Right lobe of liver (tissue), 6 donors: Measurements from ENCODE around the gene RWDD2A. TPM values are rescaled to one million over a fixed set of nuclear protein-coding genes. Genes with fewer than 3 reads are reported as not detected.

Experiments
- ATAC-seq, 4 donors: fragments of 200-7000 bp; cut with Tn5 transposase; one replicate each; pipeline ENCODE4 v1.9.1; 2020; ENCODE audit warnings: mild to moderate bottlenecking in 4 of 4, moderate library complexity in 4 of 4
- DNase-seq, 3 donors: peaks; one replicate each; pipeline ENCODE4 v3.0.0-alpha.2; 2020
- H3K27ac ChIP-seq, 3 donors: fragments of 200-600 bp; one replicate each; pipeline ENCODE4 v1.8.0; 2022
- H3K27me3 ChIP-seq, 2 donors: fragments of 200-600 bp; one replicate each; pipeline ENCODE4 v1.8.0; 2022
- H3K36me3 ChIP-seq, 4 donors: fragments of 200-600 bp; sonication (generic) in 1 of 4; one replicate each; pipeline versions ENCODE4 v1.5.1 to v1.8.0; 2017 to 2022; ENCODE audit warnings: control low read depth in 1 of 4
- H3K4me1 ChIP-seq, 4 donors: fragments of 200-600 bp; sonication (generic) in 1 of 4; one replicate each; pipeline versions ENCODE4 v1.5.1 to v1.8.0; 2017 to 2022; ENCODE audit warnings: control low read depth in 1 of 4
- H3K4me3 ChIP-seq, 3 donors: fragments of 200-600 bp; one replicate each; pipeline ENCODE4 v1.8.0; 2022
- H3K9me3 ChIP-seq, 4 donors: fragments of 200-600 bp; sonication (generic) in 1 of 4; one replicate each; pipeline versions ENCODE4 v1.5.1 to v1.8.0; 2017 to 2022; ENCODE audit warnings: control low read depth in 1 of 4
- POLR2A ChIP-seq: fragments of 450-650 bp; IDR thresholded peaks from one replicate; pipeline ENCODE4 v1.6.1; 2017; ENCODE audit warnings: antibody characterized with exemption, mild to moderate bottlenecking
- WGBS: methylation state at CpG from one replicate; pipeline ENCODE4 v1.1.6; 2018; ENCODE audit warnings: low coverage, low lambda C conversion rate; ENCODE audit not compliant: insufficient coverage; ENCODE audit errors: missing lambda C conversion rate; 5-methylcytosine and 5-hydroxymethylcytosine counted together
- intact Hi-C, 2 donors: fragments of 100-400 bp; cut with DNase I; formaldehyde crosslinking; loops; one replicate each; pipeline versions ENCODE4 v1.11.2 to v1.14.1; 2022
- total RNA-seq, 6 experiments: library from RNA; depleted of rRNA in 2 of 6; stranded (reverse); fragments of >200 nt in 2 of 6; fragmentation: NEBNext Ultra II Directional in 3 of 6; extraction: Animal tissue kit (Norgen Biotek cat#: 25700) in 3 of 6; gene quantifications; one replicate each; pipeline versions ENCODE4 v1.1.0 to v1.2.4, GENCODE V29; 2016 to 2023
- TF ChIP-seq, protein P1 (sequence below), 4 donors: fragments of 200-600 bp in 3 of 4; fragments of 450-650 bp in 1 of 4; IDR thresholded peaks; one replicate each; pipeline versions ENCODE4 v1.5.1 to v1.8.0; 2016 to 2022; ENCODE audit warnings: antibody characterized with exemption in 4 of 4, mild to moderate bottlenecking in 2 of 4
- donor health status: DM: no; HTN: yes; CAD: no.
- donor health status: DM: no; HTN: no; CAD: no.
- donor health status: DM: no; HTN: no; CAD: no.
- donor health status: DM: no; HTN: yes; CAD: no.
- donor health status: DM: no; HTN: yes; CAD: no.

Gene RWDD2A
- total RNA-seq, 6 experiments from 2014 or later: 1.9 to 3.5 (median 2.5) TPM

DNA sequence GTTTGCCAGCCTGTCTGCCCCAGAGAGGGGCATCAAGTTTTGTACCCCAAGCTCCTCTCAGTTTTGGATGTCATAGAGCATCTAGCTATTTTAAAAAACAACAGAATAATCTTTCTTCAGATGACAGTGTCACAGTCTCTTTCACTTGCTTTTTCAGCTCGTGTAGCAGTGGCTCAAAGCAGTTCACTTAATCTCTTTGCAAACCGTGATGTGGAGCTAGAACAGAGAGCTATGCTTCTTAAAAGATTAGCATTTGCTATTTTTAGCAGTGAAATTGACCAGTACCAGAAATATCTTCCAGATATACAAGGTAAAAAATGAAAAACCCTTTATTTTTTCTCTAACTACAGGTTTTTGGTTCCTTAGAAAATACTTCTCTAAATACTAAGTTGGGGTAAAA lies 37.4 kb upstream of the RWDD2A start:
- intact Hi-C loops: no loop called here
- TF ChIP-seq, protein P1, sequence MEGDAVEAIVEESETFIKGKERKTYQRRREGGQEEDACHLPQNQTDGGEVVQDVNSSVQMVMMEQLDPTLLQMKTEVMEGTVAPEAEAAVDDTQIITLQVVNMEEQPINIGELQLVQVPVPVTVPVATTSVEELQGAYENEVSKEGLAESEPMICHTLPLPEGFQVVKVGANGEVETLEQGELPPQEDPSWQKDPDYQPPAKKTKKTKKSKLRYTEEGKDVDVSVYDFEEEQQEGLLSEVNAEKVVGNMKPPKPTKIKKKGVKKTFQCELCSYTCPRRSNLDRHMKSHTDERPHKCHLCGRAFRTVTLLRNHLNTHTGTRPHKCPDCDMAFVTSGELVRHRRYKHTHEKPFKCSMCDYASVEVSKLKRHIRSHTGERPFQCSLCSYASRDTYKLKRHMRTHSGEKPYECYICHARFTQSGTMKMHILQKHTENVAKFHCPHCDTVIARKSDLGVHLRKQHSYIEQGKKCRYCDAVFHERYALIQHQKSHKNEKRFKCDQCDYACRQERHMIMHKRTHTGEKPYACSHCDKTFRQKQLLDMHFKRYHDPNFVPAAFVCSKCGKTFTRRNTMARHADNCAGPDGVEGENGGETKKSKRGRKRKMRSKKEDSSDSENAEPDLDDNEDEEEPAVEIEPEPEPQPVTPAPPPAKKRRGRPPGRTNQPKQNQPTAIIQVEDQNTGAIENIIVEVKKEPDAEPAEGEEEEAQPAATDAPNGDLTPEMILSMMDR (IDR thresholded peaks at IDR 0.05): no peak
- no peak for TF ChIP-seq POLR2A

DNA sequence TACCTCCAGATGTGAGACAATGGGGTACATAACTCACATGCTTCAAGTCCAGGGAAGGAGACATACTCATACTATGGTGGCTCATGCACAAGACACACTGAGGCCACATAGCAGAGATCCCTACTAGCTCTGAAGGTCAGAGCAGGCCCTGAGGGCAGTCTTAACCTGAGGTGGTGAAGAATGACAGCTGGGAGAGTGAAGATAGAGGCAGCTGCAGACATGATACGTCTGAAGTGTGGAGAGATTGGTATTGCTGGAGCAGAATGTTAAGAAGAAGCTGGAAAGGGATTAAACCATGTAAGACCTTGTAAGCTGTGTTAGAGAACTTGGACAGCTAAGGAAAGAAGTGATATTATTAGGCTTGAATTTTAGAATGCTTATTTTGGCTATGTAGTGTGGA lies 33.0 kb upstream of the RWDD2A start:
- no peaks in the 10 kb centered on the region for H3K9me3 ChIP-seq
- TF ChIP-seq, protein P1 (IDR thresholded peaks at IDR 0.05): no peak
- TF ChIP-seq POLR2A: no peak
- H3K4me1 ChIP-seq: no peaks in the 10 kb centered on the region
- WGBS: 100% methylated on average over 1 of the region's 1 CpG
- intact Hi-C loops: no loop called here
- H3K4me3 ChIP-seq: no peak overlapping the region
- peaks cover 0 to 25% (median 12%) of the 10 kb centered on the region in 4 donors for H3K36me3 ChIP-seq
- H3K27me3 ChIP-seq: no peaks in the 10 kb centered on the region
- ATAC-seq (no peak), DNase-seq (no peak)
- no peak overlapping the region for H3K27ac ChIP-seq

More for the DNA sequence above, 37.4 kb upstream of the RWDD2A start:
- 66% methylated on average over 2 of the region's 2 CpGs for WGBS
- Histone ChIP-seq H3K36me3 (peaks cover 0 to 32% (median 11%) of the 10 kb centered on the region in 4 donors), H3K27me3 (no peaks in the 10 kb centered on the region), H3K9me3 (no peaks in the 10 kb centered on the region), H3K4me1 (peaks cover 0 to 6% (median 0%) of the 10 kb centered on the region in 4 donors), H3K27ac (no peak overlapping the region), H3K4me3 (no peak overlapping the region)
- ATAC-seq (no peak), DNase-seq (no peak)

DNA sequence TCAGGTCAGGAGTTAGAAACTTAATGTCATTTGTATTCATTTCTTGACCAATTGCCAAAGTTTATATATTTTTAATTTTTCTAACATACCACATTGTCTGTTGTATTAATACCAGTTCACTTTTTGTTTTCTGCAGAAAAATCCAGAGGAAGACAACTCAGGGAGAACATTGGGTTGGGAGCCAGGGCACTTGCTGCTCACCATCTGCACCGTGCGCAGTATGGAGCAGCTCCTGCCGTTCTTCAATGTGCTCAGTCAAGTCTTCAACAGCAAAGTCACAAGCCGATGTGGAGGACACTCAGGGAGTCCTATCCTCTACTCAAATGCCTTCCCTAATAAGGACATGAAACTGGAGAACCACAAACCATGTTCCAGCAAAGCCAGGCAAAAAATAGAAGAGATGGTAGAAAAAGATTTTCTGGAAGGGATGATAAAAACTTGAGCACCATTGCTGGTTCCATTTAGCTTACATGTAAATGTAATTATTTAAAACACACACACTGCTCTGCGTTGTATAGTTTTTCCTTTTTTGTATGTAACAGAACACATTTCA lies 25.4 kb upstream of the RWDD2A start:
- no peak overlapping the region for H3K27ac ChIP-seq
- peaks cover 10 to 78% (median 37%) of the 10 kb centered on the region in 4 donors for H3K36me3 ChIP-seq
- TF ChIP-seq, protein P1 (IDR thresholded peaks at IDR 0.05): no peak
- no peak for TF ChIP-seq POLR2A
- 89% methylated on average over 5 of the region's 5 CpGs for WGBS
- H3K4me1 ChIP-seq: no peaks in the 10 kb centered on the region
- H3K9me3 ChIP-seq: no peaks in the 10 kb centered on the region
- no peaks in the 10 kb centered on the region for H3K27me3 ChIP-seq
- no peak overlapping the region for H3K4me3 ChIP-seq
- DNase-seq (no peak), ATAC-seq (no peak)
- intact Hi-C loops: no loop called here

DNA sequence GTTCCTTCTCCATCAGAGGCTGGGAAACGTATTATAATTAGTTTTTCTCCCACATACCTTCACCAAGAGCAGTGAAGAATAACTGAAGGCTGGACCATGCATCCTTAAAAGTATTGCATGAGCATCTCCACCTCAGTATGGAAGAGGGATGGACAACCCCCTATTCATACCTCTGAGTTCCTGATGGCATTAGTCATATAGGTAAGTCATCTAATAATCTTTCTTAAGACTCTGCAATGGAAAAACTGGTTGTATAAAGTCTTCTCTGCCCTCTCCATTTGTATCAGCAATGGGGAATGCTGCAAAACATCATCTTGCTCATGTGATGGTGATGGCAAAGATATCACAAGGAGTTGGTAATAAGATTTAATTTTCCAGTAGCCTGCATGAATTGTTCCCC lies 24.6 kb upstream of the RWDD2A start:
- no peak overlapping the region for H3K27ac ChIP-seq
- H3K27me3 ChIP-seq: no peaks in the 10 kb centered on the region
- no peak overlapping the region for H3K4me3 ChIP-seq
- no peak for DNase-seq
- no peak for ATAC-seq
- WGBS: 71% methylated on average over 1 of the region's 1 CpG
- no peaks in the 10 kb centered on the region for H3K9me3 ChIP-seq
- no peaks in the 10 kb centered on the region for H3K4me1 ChIP-seq
- peaks cover 10 to 81% (median 41%) of the 10 kb centered on the region in 4 donors for H3K36me3 ChIP-seq
- intact Hi-C loops: no loop called here
- TF ChIP-seq, protein P1 (IDR thresholded peaks at IDR 0.05): no peak
- no peak for TF ChIP-seq POLR2A

DNA sequence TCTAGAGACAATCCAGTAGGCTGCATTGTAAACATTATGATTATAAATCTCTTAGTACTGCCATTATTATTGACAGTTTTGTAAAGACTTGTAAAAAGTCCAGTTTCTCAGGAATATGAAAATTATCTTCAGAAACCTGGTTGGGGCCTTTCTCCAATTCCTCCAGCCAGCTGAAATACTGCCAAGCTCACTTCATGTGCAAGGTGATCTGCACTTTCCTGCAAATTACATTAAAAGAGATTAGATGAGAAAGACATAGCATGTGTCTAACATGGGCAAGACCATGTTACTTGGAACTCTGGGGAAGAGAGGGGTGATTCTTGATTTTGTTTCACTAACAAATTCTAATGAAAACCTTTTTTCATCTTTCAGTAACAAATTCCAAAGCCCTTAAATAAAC lies 24.1 kb upstream of the RWDD2A start:
- Histone ChIP-seq H3K36me3 (peaks cover 10 to 87% (median 43%) of the 10 kb centered on the region in 4 donors), H3K27me3 (no peaks in the 10 kb centered on the region), H3K27ac (no peak overlapping the region), H3K4me1 (no peaks in the 10 kb centered on the region), H3K9me3 (no peaks in the 10 kb centered on the region), H3K4me3 (no peak overlapping the region)
- DNase-seq: no peak
- no peak for ATAC-seq
- TF ChIP-seq, protein P1 (IDR thresholded peaks at IDR 0.05): no peak
- no peak for TF ChIP-seq POLR2A
- intact Hi-C loops: no loop called here
